ENCODE measurements around the gene NUP93.

DNA sequence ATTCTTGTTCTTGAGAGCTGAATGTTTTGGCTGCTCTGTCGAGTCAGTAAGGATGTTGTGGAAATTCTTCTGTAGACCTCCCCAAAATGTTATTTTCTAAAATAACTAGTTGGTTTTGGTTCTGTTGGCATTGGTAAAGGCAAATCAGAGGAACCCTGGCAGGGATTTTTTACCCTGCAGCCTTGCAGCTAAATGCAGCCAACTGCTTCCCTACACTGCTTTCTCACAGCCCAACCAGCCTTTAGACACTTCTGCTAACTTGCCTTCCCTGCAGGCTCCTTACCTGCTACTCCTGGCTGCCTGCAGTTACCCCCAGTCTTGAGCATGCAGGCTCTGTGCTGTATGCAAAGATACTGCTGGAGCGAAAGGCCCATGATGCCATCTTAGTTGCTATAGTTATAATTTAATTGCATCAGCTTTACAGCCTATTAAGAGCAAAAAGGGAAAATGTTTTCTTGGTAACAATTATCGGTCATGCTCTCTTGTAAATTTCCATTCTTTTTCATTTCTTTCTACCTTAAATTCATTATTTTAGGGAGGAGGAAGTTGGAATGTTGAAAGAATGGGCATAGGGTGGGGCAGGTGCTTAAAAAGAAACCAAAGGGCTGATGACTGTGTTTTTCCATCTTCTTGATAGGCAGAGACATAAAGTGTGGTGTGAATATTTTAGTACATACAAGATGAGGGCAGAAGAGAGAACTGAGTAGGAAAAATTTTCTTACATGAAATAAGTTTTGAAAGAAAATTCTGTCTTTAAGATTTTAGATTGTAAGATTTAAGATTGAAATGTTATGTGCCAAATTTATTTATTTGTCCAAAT, 20.0 kb downstream of the NUP93 start:
- TF ChIP-seq, protein P1, sequence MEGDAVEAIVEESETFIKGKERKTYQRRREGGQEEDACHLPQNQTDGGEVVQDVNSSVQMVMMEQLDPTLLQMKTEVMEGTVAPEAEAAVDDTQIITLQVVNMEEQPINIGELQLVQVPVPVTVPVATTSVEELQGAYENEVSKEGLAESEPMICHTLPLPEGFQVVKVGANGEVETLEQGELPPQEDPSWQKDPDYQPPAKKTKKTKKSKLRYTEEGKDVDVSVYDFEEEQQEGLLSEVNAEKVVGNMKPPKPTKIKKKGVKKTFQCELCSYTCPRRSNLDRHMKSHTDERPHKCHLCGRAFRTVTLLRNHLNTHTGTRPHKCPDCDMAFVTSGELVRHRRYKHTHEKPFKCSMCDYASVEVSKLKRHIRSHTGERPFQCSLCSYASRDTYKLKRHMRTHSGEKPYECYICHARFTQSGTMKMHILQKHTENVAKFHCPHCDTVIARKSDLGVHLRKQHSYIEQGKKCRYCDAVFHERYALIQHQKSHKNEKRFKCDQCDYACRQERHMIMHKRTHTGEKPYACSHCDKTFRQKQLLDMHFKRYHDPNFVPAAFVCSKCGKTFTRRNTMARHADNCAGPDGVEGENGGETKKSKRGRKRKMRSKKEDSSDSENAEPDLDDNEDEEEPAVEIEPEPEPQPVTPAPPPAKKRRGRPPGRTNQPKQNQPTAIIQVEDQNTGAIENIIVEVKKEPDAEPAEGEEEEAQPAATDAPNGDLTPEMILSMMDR (IDR thresholded peaks at IDR 0.05; ENCODE audit: insufficient read depth, low read length, poor library complexity, severe bottlenecking): no peak
- TF ChIP-seq EZH2phosphoT487 (conservative IDR thresholded peaks at IDR 0.05; ENCODE audit: low read length): no peak

Measured in SU-DHL-6 (cell line).